Measurements from ENCODE around the gene SYK. TPM values are rescaled to one million over a fixed set of nuclear protein-coding genes. Genes with fewer than 3 reads are reported as not detected.
"Not testable (repeated sequence)": the region's sequence is repeated elsewhere in the genome, so short reads cannot be mapped to it uniquely, and the experiment has no call there.

The SYK gene
- total RNA-seq, 1 donor from 2014 or later, result 0.16 TPM

- no peaks in the 10 kb centered on the region for H3K36me3 Mint-ChIP-seq (ENCODE audit: low read depth)
- no peak overlapping the region for H3K27ac Mint-ChIP-seq
- peaks cover 79% of the 10 kb centered on the region for H3K27me3 Mint-ChIP-seq
- no peak overlapping the region for H3K4me3 Mint-ChIP-seq
- no peaks in the 10 kb centered on the region for H3K9me3 Mint-ChIP-seq
- intact Hi-C loops (cut with micrococcal nuclease), result no loop called here
- no peak for DNase-seq
- peaks cover 3% of the 10 kb centered on the region for H3K4me1 Mint-ChIP-seq
Observed at GRCh38 chr9:90805006-90805996, 3.7 kb downstream of the SYK start.

- intact Hi-C loops (cut with micrococcal nuclease), result no loop called here
- H3K4me3 Mint-ChIP-seq, result no peak overlapping the region
- H3K4me1 Mint-ChIP-seq, result peaks cover 3% of the 10 kb centered on the region
- DNase-seq, result no peak
- no peaks in the 10 kb centered on the region for H3K9me3 Mint-ChIP-seq
- peaks cover 72% of the 10 kb centered on the region for H3K27me3 Mint-ChIP-seq
- no peaks in the 10 kb centered on the region for H3K36me3 Mint-ChIP-seq (ENCODE audit: low read depth)
- no peak overlapping the region for H3K27ac Mint-ChIP-seq
Observed at GRCh38 chr9:90807006-90807405, 5.4 kb downstream of the SYK start.

- intact Hi-C loops (cut with micrococcal nuclease), result no loop called here
- no peaks in the 10 kb centered on the region for H3K9me3 Mint-ChIP-seq
- H3K27me3 Mint-ChIP-seq, result peaks cover 62% of the 10 kb centered on the region
- DNase-seq, result peak; percentile 37
- peaks cover 2% of the 10 kb centered on the region for H3K4me1 Mint-ChIP-seq
- H3K4me3 Mint-ChIP-seq, result no peak overlapping the region
- H3K27ac Mint-ChIP-seq, result no peak overlapping the region
- H3K36me3 Mint-ChIP-seq (ENCODE audit: low read depth), result no peaks in the 10 kb centered on the region
Observed at GRCh38 chr9:90808398-90808797, 6.8 kb downstream of the SYK start.

GRCh38 chr9:90808890-90809685 is 7.5 kb downstream of the SYK start:
- Mint-ChIP-seq H3K4me3 (no peak overlapping the region), H3K27me3 (peaks cover 56% of the 10 kb centered on the region)

GRCh38 chr9:90810691-90811090 is 9.1 kb downstream of the SYK start:
- DNase-seq, result no peak
- no peaks in the 10 kb centered on the region for H3K36me3 Mint-ChIP-seq (ENCODE audit: low read depth)
- intact Hi-C loops (cut with micrococcal nuclease), result no loop called here
- H3K4me1 Mint-ChIP-seq, result peaks cover 6% of the 10 kb centered on the region
- no peak overlapping the region for H3K4me3 Mint-ChIP-seq
- no peak overlapping the region for H3K27ac Mint-ChIP-seq
- H3K27me3 Mint-ChIP-seq, result peaks cover 41% of the 10 kb centered on the region
- H3K9me3 Mint-ChIP-seq, result no peaks in the 10 kb centered on the region

More at GRCh38 chr9:90808890-90809685, 7.5 kb downstream of the SYK start:
- Mint-ChIP-seq H3K4me1 (peaks cover 2% of the 10 kb centered on the region), H3K9me3 (no peaks in the 10 kb centered on the region), H3K27ac (no peak overlapping the region), H3K36me3 (ENCODE audit: low read depth) (no peaks in the 10 kb centered on the region)
- DNase-seq, result no peak
- intact Hi-C loops (cut with micrococcal nuclease), result no loop called here

GRCh38 chr9:90813046-90813445 is 11.4 kb downstream of the SYK start:
- no peak for DNase-seq
- no peak overlapping the region for H3K27ac Mint-ChIP-seq
- peaks cover 2% of the 10 kb centered on the region for H3K36me3 Mint-ChIP-seq (ENCODE audit: low read depth)
- intact Hi-C loops (cut with micrococcal nuclease), result no loop called here
- H3K9me3 Mint-ChIP-seq, result peaks cover 10% of the 10 kb centered on the region
- no peak overlapping the region for H3K4me3 Mint-ChIP-seq
- peaks cover 31% of the 10 kb centered on the region for H3K27me3 Mint-ChIP-seq
- H3K4me1 Mint-ChIP-seq, result peaks cover 6% of the 10 kb centered on the region

- no peak for DNase-seq
- intact Hi-C loops (cut with micrococcal nuclease), result no loop called here
- Mint-ChIP-seq H3K9me3 (peaks cover 10% of the 10 kb centered on the region), H3K27me3 (peaks cover 27% of the 10 kb centered on the region), H3K4me1 (peaks cover 6% of the 10 kb centered on the region), H3K27ac (no peak overlapping the region), H3K4me3 (no peak overlapping the region), H3K36me3 (ENCODE audit: low read depth) (peaks cover 2% of the 10 kb centered on the region)
Observed at GRCh38 chr9:90813523-90813922, 11.9 kb downstream of the SYK start.

- Mint-ChIP-seq H3K27ac (no peak overlapping the region), H3K27me3 (peaks cover 20% of the 10 kb centered on the region), H3K36me3 (ENCODE audit: low read depth) (peaks cover 2% of the 10 kb centered on the region), H3K4me1 (peaks cover 4% of the 10 kb centered on the region), H3K4me3 (no peak overlapping the region), H3K9me3 (peaks cover 10% of the 10 kb centered on the region)
- intact Hi-C loops (cut with micrococcal nuclease), result no loop called here
- DNase-seq, result no peak
Observed at GRCh38 chr9:90814355-90814754, 12.7 kb downstream of the SYK start.

- intact Hi-C loops (cut with micrococcal nuclease), result no loop called here
- Mint-ChIP-seq H3K9me3 (peaks cover 10% of the 10 kb centered on the region), H3K36me3 (ENCODE audit: low read depth) (peaks cover 2% of the 10 kb centered on the region), H3K27me3 (peaks cover 11% of the 10 kb centered on the region), H3K4me3 (no peak overlapping the region), H3K27ac (no peak overlapping the region), H3K4me1 (peaks cover 4% of the 10 kb centered on the region)
- DNase-seq, result peak; percentile 61
Observed at GRCh38 chr9:90815183-90815943, 13.7 kb downstream of the SYK start.

GRCh38 chr9:90815944-90816357 is 14.3 kb downstream of the SYK start:
- H3K36me3 Mint-ChIP-seq (ENCODE audit: low read depth), result peaks cover 2% of the 10 kb centered on the region
- peaks cover 10% of the 10 kb centered on the region for H3K9me3 Mint-ChIP-seq
- H3K4me1 Mint-ChIP-seq, result peaks cover 4% of the 10 kb centered on the region
- H3K27ac Mint-ChIP-seq, result no peak overlapping the region
- no peak overlapping the region for H3K4me3 Mint-ChIP-seq
- H3K27me3 Mint-ChIP-seq, result peaks cover 7% of the 10 kb centered on the region
- no peak for DNase-seq
- intact Hi-C loops (cut with micrococcal nuclease), result no loop called here

GRCh38 chr9:90816690-90817089 is 15.1 kb downstream of the SYK start:
- Mint-ChIP-seq H3K4me3 (no peak overlapping the region), H3K9me3 (peaks cover 10% of the 10 kb centered on the region), H3K27me3 (peaks cover 10% of the 10 kb centered on the region), H3K4me1 (peaks cover 4% of the 10 kb centered on the region), H3K36me3 (ENCODE audit: low read depth) (peaks cover 2% of the 10 kb centered on the region), H3K27ac (peak overlapping the region; percentile 30)
- intact Hi-C loops (cut with micrococcal nuclease), result no loop called here
- DNase-seq, result no peak

GRCh38 chr9:90818279-90818678 is 16.7 kb downstream of the SYK start:
- H3K4me1 Mint-ChIP-seq, result peaks cover 4% of the 10 kb centered on the region

GRCh38 chr9:90820406-90820805 is 18.8 kb downstream of the SYK start:
- H3K36me3 Mint-ChIP-seq (ENCODE audit: low read depth); H3K4me3 Mint-ChIP-seq; intact Hi-C loops (cut with micrococcal nuclease); DNase-seq; H3K4me1 Mint-ChIP-seq; H3K27ac Mint-ChIP-seq: not testable (repeated sequence)
- H3K27me3 Mint-ChIP-seq, result peaks cover 21% of the 10 kb centered on the region
- peaks cover 13% of the 10 kb centered on the region for H3K9me3 Mint-ChIP-seq

More at GRCh38 chr9:90818279-90818678, 16.7 kb downstream of the SYK start:
- intact Hi-C loops (cut with micrococcal nuclease), result no loop called here
- Mint-ChIP-seq H3K9me3 (peaks cover 13% of the 10 kb centered on the region), H3K27me3 (peaks cover 12% of the 10 kb centered on the region), H3K36me3 (ENCODE audit: low read depth) (peaks cover 2% of the 10 kb centered on the region), H3K4me3 (no peak overlapping the region), H3K27ac (no peak overlapping the region)
- DNase-seq, result no peak

Data from activated CD4-positive, alpha-beta T cell treated with anti-CD3 and anti-CD28 coated beads, Interleukin-2, amount 10 ng/mL, durations not matched to agents 24 days and 14 days (primary cell).